Gastrocnemius medialis (tissue), 4 donors: ENCODE data around the gene TCERG1L.
"Not testable (repeated sequence)": the region's sequence is repeated elsewhere in the genome, so short reads cannot be mapped to it uniquely, and the experiment has no call there.

Source experiments
- POLR2A ChIP-seq, 2 donors: fragments of 450-650 bp; IDR thresholded peaks; one replicate each; pipeline ENCODE4 v1.6.1; 2017; ENCODE audit warnings: antibody characterized with exemption in 2 of 2, mild to moderate bottlenecking in 2 of 2, moderate library complexity in 2 of 2
- TF ChIP-seq, protein P1 (sequence below), 5 experiments: fragments of 450-650 bp in 3 of 5; fragments of 200-600 bp in 2 of 5; sonication (generic) in 2 of 5; IDR thresholded peaks in 4 of 5; conservative IDR thresholded peaks in 1 of 5; 1 replicate in 4 of 5; 2 replicates in 1 of 5; pipeline ENCODE4 v1.5.1; 2016 to 2019; ENCODE audit warnings: antibody characterized with exemption in 5 of 5, mild to moderate bottlenecking in 3 of 5, moderate library complexity in 3 of 5

DNA sequence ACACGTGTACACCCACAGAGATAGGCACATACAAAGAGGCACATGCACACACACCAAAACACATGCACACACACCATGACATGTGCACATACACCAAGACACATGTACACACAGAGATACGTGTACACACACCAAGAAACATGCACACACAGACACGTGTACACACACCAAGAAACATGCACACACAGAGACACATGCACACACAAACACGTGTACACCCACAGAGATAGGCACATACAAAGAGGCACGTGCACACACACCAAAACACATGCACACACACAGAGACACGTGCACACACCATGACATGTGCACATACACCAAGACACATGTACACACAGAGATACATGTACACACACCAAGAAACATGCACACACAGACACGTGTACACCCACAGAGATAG is 135.2 kb downstream of the TCERG1L start:
- TF ChIP-seq, protein P1, sequence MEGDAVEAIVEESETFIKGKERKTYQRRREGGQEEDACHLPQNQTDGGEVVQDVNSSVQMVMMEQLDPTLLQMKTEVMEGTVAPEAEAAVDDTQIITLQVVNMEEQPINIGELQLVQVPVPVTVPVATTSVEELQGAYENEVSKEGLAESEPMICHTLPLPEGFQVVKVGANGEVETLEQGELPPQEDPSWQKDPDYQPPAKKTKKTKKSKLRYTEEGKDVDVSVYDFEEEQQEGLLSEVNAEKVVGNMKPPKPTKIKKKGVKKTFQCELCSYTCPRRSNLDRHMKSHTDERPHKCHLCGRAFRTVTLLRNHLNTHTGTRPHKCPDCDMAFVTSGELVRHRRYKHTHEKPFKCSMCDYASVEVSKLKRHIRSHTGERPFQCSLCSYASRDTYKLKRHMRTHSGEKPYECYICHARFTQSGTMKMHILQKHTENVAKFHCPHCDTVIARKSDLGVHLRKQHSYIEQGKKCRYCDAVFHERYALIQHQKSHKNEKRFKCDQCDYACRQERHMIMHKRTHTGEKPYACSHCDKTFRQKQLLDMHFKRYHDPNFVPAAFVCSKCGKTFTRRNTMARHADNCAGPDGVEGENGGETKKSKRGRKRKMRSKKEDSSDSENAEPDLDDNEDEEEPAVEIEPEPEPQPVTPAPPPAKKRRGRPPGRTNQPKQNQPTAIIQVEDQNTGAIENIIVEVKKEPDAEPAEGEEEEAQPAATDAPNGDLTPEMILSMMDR (IDR thresholded peaks at IDR 0.05 in 4 of 5, conservative IDR thresholded peaks at IDR 0.05 in 1 of 5): not testable (repeated sequence)
- not testable (repeated sequence) for TF ChIP-seq POLR2A (IDR thresholded peaks at IDR 0.05)
